SH-SY5Y (cell line): ENCODE measurements around the gene DMD.

Experiments
- GATA2 ChIP-seq: IDR thresholded peaks from 2 replicates; pipeline ENCODE4 v1.6.1; 2011; ENCODE audit warnings: mild to moderate bottlenecking, low read depth, low read length
- GATA3 ChIP-seq: IDR thresholded peaks from 2 replicates; pipeline ENCODE4 v1.6.1; 2011; ENCODE audit warnings: low read depth, mild to moderate bottlenecking, low read length, moderate library complexity

DMD gene

DNA sequence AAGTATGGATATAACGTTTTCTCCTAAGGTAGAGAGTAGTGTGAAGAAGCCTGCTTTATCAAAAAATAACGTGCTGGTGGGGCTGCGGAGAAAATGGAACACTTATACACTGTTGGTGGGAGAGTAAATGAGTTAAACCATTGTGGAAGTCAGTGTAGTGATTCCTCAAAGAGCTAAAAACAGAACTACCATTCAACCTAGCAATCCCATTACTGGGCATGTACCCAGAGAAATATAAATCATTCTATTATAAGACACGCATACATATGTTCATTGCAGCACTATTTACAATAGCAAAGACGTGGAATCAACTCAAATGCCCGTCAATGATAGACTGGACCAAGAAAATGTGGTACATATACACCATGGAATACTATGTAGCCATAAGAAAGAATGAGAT, 196.4 kb downstream of the DMD start:
- TF ChIP-seq GATA3 (no peak), GATA2 (no peak)

DNA sequence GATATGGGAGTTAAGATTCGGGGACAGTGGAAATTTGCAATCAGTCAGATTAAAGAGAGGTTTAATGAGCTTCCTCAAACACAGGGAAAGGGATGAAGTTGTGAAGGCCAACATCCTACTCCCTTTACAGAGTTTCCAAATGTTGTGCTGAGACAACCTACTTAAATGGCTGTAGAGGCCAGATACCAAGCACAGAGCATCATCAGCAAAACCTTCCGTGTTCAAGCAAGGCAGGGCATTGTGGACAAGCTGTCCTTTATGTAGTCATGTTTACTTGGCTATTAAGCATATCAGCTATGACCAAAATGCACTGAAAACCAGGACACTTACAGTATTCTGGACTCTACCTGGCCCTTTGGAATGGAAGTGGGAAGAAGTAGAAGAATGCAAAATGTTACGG, 197.3 kb downstream of the DMD start:
- no peak for TF ChIP-seq GATA3
- TF ChIP-seq GATA2, result no peak

DNA sequence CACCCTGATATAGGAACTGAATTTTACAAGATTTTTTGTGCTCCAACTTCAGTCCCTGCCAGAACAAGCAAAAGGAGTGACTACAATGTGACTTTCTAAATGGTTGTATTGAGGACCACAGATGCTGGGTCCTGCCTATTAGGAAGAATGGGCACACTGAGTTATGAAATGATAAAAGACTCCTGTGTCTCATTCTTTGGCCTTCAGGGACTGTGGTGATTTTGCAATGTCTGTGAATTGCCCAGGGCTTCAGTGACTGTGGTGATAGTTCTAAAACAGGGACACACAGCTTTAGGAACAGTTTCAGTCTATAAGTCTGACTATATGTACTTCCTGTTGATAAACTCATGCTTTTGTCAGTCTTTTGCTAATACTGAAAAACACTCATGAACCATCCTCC, 210.2 kb downstream of the DMD start:
- TF ChIP-seq GATA2 (no peak), GATA3 (no peak)

DNA sequence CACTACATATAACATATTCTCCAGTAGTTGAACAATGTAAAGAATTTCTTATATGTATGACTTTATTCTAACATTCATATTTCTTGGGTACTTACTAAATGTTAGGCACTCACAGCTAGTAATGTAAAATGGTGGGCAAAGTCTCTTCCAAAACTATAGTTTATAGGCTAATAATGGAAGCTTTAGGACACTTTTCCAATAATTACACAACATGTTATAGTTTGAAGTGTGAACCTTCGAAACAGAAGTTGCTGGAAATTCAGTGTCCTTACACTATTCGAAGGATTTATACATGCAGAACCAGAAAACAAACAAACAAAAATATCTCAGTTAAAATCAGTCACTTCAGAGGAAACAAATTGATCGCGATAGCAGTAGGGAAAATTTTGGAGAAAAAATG, 212.6 kb downstream of the DMD start:
- no peak for TF ChIP-seq GATA3
- no peak for TF ChIP-seq GATA2

DNA sequence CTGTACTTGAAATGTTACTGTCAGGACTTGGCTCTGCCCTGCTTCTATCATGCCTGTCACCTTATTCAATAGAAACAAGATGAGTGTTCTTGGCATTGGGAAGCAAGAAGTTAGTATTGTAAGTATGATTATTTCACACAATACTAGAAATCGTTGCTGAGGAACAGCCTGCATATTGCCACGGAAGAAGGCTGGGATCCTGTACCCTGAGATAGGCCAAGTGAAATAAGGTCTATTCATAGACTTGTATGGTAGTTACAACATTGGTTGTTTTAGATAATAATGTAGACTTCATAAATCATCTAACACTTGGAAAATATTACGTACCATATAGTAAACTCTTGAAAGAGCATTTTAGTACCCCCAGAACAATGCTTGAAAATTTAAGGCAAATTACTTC, 215.9 kb downstream of the DMD start:
- TF ChIP-seq GATA2 (no peak), GATA3 (no peak)

DNA sequence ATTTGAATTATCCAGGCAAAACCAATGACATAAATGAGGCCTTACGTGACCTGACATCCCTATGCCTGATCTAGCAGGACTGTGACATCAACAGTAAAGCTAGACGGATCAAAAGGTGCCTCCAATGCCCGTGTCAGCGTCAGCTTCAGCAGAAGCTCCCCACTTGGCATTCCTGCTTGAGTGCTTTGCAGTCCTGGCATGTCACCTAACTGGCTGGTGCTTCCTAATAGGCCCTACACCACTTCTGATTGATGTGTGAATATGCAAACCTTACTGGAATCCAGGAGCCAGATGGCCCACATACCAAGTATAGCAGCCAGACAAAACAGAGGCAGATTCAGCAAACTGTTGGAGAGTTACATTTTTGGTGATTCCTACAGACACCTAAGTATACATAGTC, 224.2 kb downstream of the DMD start:
- no peak for TF ChIP-seq GATA3

DNA sequence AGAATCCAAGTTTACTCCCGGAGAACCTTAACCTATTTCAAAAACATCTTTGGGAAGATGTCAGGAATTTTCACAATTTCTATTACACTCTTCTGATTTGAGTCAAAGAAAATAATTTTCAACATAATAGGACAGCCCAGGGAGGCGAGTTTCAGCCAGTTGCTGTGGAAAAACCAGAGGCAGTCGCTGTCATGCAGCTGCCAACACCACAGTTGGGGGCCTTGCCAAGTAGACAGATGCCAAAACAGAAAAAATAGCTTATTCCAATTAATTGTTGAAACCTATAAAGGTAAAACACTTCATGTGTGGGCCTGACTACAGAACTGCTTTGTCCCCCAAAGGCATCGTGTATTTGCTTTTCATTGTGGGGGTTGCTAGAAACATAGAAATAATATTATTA, 225.8 kb downstream of the DMD start:
- no peak for TF ChIP-seq GATA2

DNA sequence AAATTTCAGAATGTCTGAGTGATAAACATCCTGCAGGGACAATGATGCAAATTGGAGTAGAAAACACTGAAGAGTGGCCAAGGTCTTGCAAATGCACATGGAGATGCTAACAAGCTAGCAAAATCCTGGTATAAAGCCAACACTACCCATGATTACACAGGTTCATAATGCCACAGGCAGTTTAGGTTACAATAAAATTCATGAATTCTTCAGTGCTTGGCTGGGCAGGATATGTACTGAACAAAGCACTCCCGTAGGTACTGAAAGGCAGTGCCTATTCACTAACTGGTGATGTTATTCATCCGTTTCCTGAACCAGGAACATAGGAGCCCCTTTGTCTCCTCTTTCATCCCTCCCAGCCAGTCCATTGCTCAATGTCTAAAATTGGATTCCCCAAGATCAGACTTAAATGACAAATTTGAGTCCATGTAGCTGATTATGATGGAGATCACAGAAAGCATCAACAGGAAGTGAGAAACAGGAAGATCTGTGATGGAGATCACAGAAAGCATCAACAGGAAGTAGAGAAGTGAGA, 244.5 kb downstream of the DMD start:
- TF ChIP-seq GATA2, result no peak
- no peak for TF ChIP-seq GATA3

DNA sequence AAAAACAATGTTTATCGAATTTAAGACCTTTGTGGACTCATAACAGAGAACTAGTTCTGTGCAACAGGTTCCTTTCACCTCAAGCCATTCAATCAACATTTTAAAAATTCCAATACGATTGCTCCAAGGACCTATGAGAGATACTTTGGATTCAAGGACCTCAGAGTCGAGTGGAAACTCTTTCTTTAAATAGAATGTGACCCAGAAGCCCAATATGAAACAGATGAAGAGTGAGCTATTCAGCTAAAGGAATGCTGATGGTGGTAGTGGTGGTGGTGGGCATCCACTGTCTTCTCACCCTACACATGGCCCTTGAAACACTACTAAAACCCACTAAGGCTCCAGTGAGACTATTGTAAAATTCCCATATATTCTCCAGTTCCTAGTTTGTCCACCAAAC, 257.2 kb downstream of the DMD start:
- TF ChIP-seq GATA3, result no peak
- TF ChIP-seq GATA2, result no peak

DNA sequence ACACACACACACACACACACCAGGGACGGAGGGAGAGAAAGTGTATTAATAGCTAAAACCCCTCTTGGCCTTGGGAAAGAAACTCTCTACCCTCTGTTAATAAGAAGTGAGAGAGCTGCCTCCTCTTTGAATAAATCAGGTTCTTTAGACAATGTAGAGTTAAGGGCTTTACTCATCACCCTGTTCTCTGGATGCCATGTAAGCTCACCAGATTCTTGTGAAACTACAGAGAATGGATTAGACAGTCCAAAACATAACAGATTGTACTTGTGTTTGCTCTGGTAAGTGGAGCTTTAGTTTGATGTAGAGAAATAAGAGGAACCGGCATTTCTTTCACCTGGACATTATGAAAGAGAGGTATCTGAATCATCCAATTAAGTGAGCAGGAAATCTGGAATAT, 263.2 kb downstream of the DMD start:
- TF ChIP-seq GATA3 (no peak), GATA2 (no peak)

DNA sequence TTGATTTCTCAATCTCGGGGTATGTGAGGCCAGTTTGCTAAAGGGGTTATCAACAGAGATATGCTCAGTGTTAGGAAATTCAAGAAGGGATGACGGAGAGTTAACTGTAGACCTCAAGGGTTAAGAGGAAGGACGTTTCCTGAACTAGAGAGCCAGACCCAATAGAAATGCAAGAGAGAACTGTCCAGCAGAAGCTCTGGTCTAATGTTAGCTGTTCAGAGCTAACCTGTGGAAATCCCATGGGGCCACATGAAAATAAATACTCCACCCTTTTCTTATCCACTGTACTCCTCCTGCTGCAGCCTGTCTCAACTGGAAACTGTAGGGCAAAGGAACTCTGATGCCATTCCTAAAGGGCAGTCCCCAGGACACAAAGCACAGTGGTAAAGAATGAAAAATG, 274.3 kb downstream of the DMD start:
- TF ChIP-seq GATA2 (no peak), GATA3 (no peak)

DNA sequence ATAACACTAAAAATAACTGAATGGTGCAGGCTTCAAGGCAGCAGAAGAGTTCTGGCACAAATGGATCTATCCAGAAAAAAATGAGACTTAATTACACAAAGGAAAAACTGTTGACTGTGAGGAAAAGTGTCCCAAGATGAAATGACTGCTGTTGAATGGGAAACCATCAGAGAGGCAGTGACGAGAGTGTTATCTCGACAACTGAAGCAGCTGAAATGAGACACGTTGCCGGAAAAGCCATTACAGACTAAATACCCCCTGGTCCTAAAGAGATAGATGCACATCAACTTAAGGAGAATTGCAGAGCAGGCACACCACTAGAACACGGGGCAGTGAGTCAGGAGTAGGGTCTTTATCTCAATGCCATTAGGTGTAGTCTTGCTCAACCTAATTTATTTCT, 277.8 kb downstream of the DMD start:
- TF ChIP-seq GATA3 (no peak), GATA2 (peak; percentile 49)

DNA sequence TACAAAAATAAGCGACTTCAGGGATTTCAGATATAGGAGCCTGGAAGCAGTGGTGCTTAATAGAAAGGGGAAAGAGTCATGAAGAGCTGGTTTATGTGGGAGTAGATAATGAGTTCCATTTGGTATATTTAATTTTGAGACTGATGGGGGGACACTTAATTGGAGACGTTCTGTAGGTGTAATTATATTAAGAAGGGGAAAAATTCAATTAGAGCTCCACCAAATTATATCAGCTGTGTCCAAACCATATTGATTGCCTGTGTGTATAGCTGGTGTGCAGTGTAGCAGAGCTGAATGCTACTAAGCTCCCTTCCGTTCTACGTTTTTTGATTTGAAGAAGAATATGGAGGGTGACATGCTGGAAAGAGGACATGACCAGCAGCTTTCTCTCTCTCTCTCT, 282.3 kb downstream of the DMD start:
- TF ChIP-seq GATA2 (no peak), GATA3 (no peak)

DNA sequence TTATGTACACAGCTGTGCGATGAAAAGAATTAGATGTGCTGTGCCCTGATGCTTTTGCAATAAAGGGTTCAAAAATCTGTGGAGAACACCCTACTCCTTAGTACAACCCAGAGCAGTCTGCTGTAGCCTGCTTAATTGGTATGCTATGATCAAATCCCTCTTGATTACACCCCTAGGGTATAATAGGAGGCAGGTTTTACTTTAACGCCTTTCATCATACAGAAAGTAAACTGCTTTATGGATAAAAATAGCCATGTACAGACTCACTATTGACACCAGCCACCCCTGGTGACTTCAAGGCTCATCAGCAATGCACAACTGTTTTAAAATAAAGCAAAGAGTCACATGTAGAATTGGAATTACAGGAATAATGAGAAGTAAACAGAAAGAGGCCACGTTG, 315.3 kb downstream of the DMD start:
- TF ChIP-seq GATA3 (no peak), GATA2 (no peak)

DNA sequence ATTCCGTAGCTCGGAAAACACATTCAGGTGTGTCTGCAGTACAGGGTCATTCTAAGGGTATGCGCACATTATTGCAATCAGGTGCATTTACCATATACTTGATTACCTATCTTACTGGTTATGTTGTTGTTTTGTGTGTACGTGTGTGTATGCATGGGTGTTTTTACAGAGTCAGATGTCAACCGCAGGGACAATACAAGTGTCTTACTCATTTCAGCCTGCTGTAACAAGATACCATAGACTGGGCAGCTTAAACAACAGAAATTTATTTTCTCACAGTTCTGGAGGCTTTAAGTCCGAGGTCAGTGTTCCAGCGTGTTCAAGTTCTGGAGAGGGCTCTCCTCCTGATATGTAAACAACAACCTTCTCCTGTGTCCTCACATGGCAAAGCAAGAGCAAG, 316.7 kb downstream of the DMD start:
- TF ChIP-seq GATA3 (no peak), GATA2 (no peak)

DNA sequence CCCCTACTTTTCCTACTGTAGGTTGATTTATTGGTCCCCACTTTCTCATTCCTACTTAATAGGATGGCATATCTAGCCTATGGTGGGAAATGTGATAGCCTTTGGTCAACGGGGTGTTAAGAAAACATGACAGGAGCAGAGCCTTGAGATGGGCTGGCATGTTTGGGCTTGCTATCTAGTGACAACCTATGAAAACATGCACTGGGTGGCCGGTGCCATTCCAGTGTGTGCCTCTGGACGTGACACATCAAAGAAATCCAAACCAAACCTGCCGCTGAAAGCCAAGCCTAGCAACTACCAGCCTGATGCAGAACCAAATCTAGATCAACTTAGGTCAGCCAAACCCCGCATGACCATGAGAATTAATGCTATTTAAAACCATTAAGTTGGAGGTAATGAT, 317.6 kb downstream of the DMD start:
- TF ChIP-seq GATA2 (no peak), GATA3 (no peak)
